KMS-11 (cell line): ENCODE data around the gene FOXL1.

Source experiments
- H2AFZ ChIP-seq: fragments of 200-600 bp; sonication (generic); 2 replicates; pipeline ENCODE4 v1.6.1; 2016; ENCODE audit warnings: antibody characterized with exemption, mixed run types, low read depth
- H3K27ac ChIP-seq: fragments of 200-600 bp; sonication (generic); 2 replicates; pipeline ENCODE4 v1.6.1; 2016; ENCODE audit warnings: mild to moderate bottlenecking, mixed run types
- H3K27me3 ChIP-seq: fragments of 200-600 bp; sonication (generic); 2 replicates; pipeline ENCODE4 v1.6.1; 2017; ENCODE audit warnings: mild to moderate bottlenecking, low read depth, mixed run types, moderate library complexity; ENCODE audit not compliant: insufficient read depth
- H3K36me3 ChIP-seq: fragments of 200-600 bp; sonication (generic); 2 replicates; pipeline ENCODE4 v1.6.1; 2017; ENCODE audit warnings: mild to moderate bottlenecking, mixed run types; ENCODE audit not compliant: insufficient read depth
- H3K4me1 ChIP-seq: fragments of 200-600 bp; sonication (generic); 2 replicates; pipeline ENCODE4 v1.6.1; 2016; ENCODE audit warnings: mild to moderate bottlenecking, low read depth, mixed run types; ENCODE audit not compliant: poor library complexity, severe bottlenecking
- H3K4me2 ChIP-seq: fragments of 200-600 bp; sonication (generic); 2 replicates; pipeline ENCODE4 v1.7.0; 2016; ENCODE audit warnings: mild to moderate bottlenecking, mixed run types
- H3K4me3 ChIP-seq: fragments of 200-600 bp; sonication (generic); IDR thresholded peaks from 2 replicates; pipeline ENCODE4 v1.6.1; 2017; ENCODE audit warnings: low read depth, low read length, mixed read lengths; ENCODE audit not compliant: insufficient read depth
- H3K79me2 ChIP-seq: fragments of 200-600 bp; sonication (generic); 2 replicates; pipeline ENCODE4 v1.6.1; 2016; ENCODE audit warnings: low read depth, mixed run types; ENCODE audit not compliant: insufficient read depth
- H3K9ac ChIP-seq: fragments of 200-600 bp; sonication (generic); 2 replicates; pipeline ENCODE4 v1.6.1; 2016; ENCODE audit warnings: mild to moderate bottlenecking, mixed run types
- H4K20me1 ChIP-seq: fragments of 200-600 bp; sonication (generic); 2 replicates; pipeline ENCODE4 v1.6.1; 2016; ENCODE audit warnings: mild to moderate bottlenecking, mixed run types; ENCODE audit not compliant: insufficient read depth
- CTCF ChIP-seq: fragments of 200-600 bp; sonication (generic); conservative IDR thresholded peaks from 2 replicates; pipeline ENCODE4 v1.6.1; 2017; ENCODE audit warnings: low read depth, mild to moderate bottlenecking, antibody characterized with exemption, low read length, moderate library complexity, mixed read lengths

The FOXL1 gene

GRCh38 chr16:86534779-86535615 is 43.4 kb upstream of the FOXL1 start:
- TF ChIP-seq CTCF, result no peak
- H3K27me3 ChIP-seq, result no peaks in the 10 kb centered on the region
- H3K9ac ChIP-seq, result no peak overlapping the region
- H3K4me2 ChIP-seq, result no peak overlapping the region
- H4K20me1 ChIP-seq, result no peaks in the 10 kb centered on the region
- H3K36me3 ChIP-seq, result no peaks in the 10 kb centered on the region; the same call in 1 of the 2 replicates
- H2AFZ ChIP-seq, result no peak overlapping the region
- H3K4me1 ChIP-seq, result no peaks in the 10 kb centered on the region
- H3K79me2 ChIP-seq, result no peaks in the 10 kb centered on the region
- no peak overlapping the region for H3K4me3 ChIP-seq
- H3K27ac ChIP-seq, result no peak overlapping the region

GRCh38 chr16:86536621-86537020 is 41.7 kb upstream of the FOXL1 start:
- H3K36me3 ChIP-seq, result no peaks in the 10 kb centered on the region; the same call in 1 of the 2 replicates
- H3K27me3 ChIP-seq, result no peaks in the 10 kb centered on the region
- H3K4me2 ChIP-seq, result no peak overlapping the region
- no peaks in the 10 kb centered on the region for H3K4me1 ChIP-seq
- no peaks in the 10 kb centered on the region for H4K20me1 ChIP-seq
- no peak for TF ChIP-seq CTCF
- no peak overlapping the region for H2AFZ ChIP-seq
- no peak overlapping the region for H3K4me3 ChIP-seq
- H3K79me2 ChIP-seq, result no peaks in the 10 kb centered on the region
- H3K9ac ChIP-seq, result no peak overlapping the region
- no peak overlapping the region for H3K27ac ChIP-seq

- Histone ChIP-seq H3K4me1 (no peaks in the 10 kb centered on the region), H3K4me3 (no peak overlapping the region), H3K4me2 (no peak overlapping the region), H3K79me2 (no peaks in the 10 kb centered on the region), H3K27ac (no peak overlapping the region), H3K27me3 (no peaks in the 10 kb centered on the region), H3K36me3 (no peaks in the 10 kb centered on the region; the same call in 1 of the 2 replicates), H2AFZ (no peak overlapping the region), H3K9ac (no peak overlapping the region), H4K20me1 (no peaks in the 10 kb centered on the region)
- no peak for TF ChIP-seq CTCF
Observed at GRCh38 chr16:86537486-86537885, 40.9 kb upstream of the FOXL1 start.

GRCh38 chr16:86538196-86538780 is 40.1 kb upstream of the FOXL1 start:
- TF ChIP-seq CTCF, result no peak
- no peak overlapping the region for H2AFZ ChIP-seq
- H4K20me1 ChIP-seq, result no peaks in the 10 kb centered on the region
- H3K9ac ChIP-seq, result no peak overlapping the region
- no peak overlapping the region for H3K27ac ChIP-seq
- no peak overlapping the region for H3K4me2 ChIP-seq
- H3K27me3 ChIP-seq, result no peaks in the 10 kb centered on the region
- no peaks in the 10 kb centered on the region for H3K79me2 ChIP-seq
- no peaks in the 10 kb centered on the region for H3K4me1 ChIP-seq
- H3K4me3 ChIP-seq, result no peak overlapping the region
- H3K36me3 ChIP-seq, result no peaks in the 10 kb centered on the region; the same call in 1 of the 2 replicates
